MCF 10A (cell line): ENCODE measurements around the gene ISG15. TPM values are rescaled to one million over a fixed set of nuclear protein-coding genes. Genes with fewer than 3 reads are reported as not detected.
"Not testable (repeated sequence)": the region's sequence is repeated elsewhere in the genome, so short reads cannot be mapped to it uniquely, and the experiment has no call there.

Experiments used
- BruUV-seq: library from RNA; stranded (reverse); fragments of 400-500 nt; replicated peaks from 2 replicates; lab custom pipeline; 2021; lab: Mats Ljungman, UMichigan
- CTCF ChIA-PET: fragments of 300-600 bp; sonication (Branson Sonifier 250); formaldehyde crosslinking; extraction: SDS; loops from one replicate; lab custom pipeline; 2021; ENCODE audit warnings: antibody characterized with exemption, inconsistent platforms; lab: Yijun Ruan, JAX
- POLR2A ChIA-PET: fragments of 300-600, 350-650 bp; sonication (Branson Sonifier 250); formaldehyde crosslinking; extraction: SDS; loops from one replicate; lab custom pipeline; 2020; ENCODE audit warnings: antibody characterized with exemption, inconsistent platforms; lab: Yijun Ruan, JAX
- DNase-seq: peaks from one replicate; pipeline ENCODE4 v3.0.0-alpha.2; 2018; ENCODE audit not compliant: unreplicated experiment
- H3K27ac Mint-ChIP-seq: one replicate; pipeline ENCODE4 v1.8.0; 2022; ENCODE audit warnings: mild to moderate bottlenecking, low read depth, mixed read lengths; ENCODE audit not compliant: unreplicated experiment
- H3K27me3 Mint-ChIP-seq: one replicate; pipeline ENCODE4 v1.8.0; 2022; ENCODE audit warnings: mixed read lengths; ENCODE audit not compliant: insufficient read depth, unreplicated experiment
- H3K36me3 Mint-ChIP-seq: one replicate; pipeline ENCODE4 v1.8.0; 2022; ENCODE audit warnings: mild to moderate bottlenecking, moderate library complexity, mixed read lengths; ENCODE audit not compliant: insufficient read depth, unreplicated experiment
- H3K4me1 Mint-ChIP-seq: one replicate; pipeline ENCODE4 v1.8.0; 2022; ENCODE audit warnings: mixed read lengths; ENCODE audit not compliant: insufficient read depth, unreplicated experiment
- H3K4me3 Mint-ChIP-seq: one replicate; pipeline ENCODE4 v1.8.0; 2022; ENCODE audit warnings: mild to moderate bottlenecking, moderate library complexity, mixed read lengths; ENCODE audit not compliant: unreplicated experiment
- H3K9me3 Mint-ChIP-seq: one replicate; pipeline ENCODE4 v1.8.0; 2022; ENCODE audit warnings: mixed read lengths; ENCODE audit not compliant: unreplicated experiment
- intact Hi-C: fragments of 100-400 bp; cut with micrococcal nuclease; formaldehyde crosslinking; loops from 2 replicates; pipeline ENCODE4 v1.14.1; 2022
- total RNA-seq: library from RNA; stranded (reverse); gene quantifications from 2 replicates; pipeline ENCODE4 v1.2.3, GENCODE V29; 2022
- TF ChIP-seq, protein P1 (sequence below): fragments of 200-600 bp; IDR thresholded peaks from one replicate; pipeline ENCODE4 v1.8.0; 2022; ENCODE audit warnings: antibody characterized with exemption, mild to moderate bottlenecking; ENCODE audit not compliant: unreplicated experiment

ISG15 gene
- total RNA-seq, 1 experiment from 2014 or later = 7.4 TPM

DNA sequence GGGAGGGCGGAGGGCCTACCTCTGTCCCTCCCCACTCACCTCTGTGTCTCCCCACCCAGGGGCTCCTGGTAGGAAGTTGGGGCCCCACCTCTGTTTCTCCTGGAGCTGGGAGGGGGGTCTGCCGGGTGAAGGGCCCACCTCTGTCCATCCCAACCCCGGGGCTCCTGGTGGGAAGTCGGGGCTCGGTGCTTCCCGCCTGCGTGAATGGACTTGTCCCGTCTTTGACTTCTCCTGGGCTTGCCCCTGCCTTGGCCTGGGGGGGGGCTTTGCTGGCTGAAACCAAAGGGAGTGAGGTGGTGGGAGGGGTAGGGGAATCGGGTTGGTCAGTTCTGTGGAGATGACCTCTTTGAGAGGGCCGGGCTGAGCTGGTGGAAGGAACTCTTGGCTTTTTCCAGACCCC, 12.4 kb downstream of the ISG15 start:
- Mint-ChIP-seq H3K27me3 (no peaks in the 10 kb centered on the region), H3K36me3 (peaks cover 4% of the 10 kb centered on the region), H3K9me3 (no peaks in the 10 kb centered on the region), H3K4me3 (no peak overlapping the region), H3K27ac (no peak overlapping the region), H3K4me1 (peaks cover 11% of the 10 kb centered on the region)
- CTCF ChIA-PET = interaction anchor here (0.8 to 1.2 kb wide), 4 partner anchors 22 to 41 kb away, joined by 3 to 5 read pairs (median 4); no protein-coding TSS in a partner anchor
- intact Hi-C loops = no loop called here
- POLR2A ChIA-PET = no interaction called here
- TF ChIP-seq, protein P1, sequence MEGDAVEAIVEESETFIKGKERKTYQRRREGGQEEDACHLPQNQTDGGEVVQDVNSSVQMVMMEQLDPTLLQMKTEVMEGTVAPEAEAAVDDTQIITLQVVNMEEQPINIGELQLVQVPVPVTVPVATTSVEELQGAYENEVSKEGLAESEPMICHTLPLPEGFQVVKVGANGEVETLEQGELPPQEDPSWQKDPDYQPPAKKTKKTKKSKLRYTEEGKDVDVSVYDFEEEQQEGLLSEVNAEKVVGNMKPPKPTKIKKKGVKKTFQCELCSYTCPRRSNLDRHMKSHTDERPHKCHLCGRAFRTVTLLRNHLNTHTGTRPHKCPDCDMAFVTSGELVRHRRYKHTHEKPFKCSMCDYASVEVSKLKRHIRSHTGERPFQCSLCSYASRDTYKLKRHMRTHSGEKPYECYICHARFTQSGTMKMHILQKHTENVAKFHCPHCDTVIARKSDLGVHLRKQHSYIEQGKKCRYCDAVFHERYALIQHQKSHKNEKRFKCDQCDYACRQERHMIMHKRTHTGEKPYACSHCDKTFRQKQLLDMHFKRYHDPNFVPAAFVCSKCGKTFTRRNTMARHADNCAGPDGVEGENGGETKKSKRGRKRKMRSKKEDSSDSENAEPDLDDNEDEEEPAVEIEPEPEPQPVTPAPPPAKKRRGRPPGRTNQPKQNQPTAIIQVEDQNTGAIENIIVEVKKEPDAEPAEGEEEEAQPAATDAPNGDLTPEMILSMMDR = no peak
- BruUV-seq = no TSS peak
- DNase-seq = no peak

DNA sequence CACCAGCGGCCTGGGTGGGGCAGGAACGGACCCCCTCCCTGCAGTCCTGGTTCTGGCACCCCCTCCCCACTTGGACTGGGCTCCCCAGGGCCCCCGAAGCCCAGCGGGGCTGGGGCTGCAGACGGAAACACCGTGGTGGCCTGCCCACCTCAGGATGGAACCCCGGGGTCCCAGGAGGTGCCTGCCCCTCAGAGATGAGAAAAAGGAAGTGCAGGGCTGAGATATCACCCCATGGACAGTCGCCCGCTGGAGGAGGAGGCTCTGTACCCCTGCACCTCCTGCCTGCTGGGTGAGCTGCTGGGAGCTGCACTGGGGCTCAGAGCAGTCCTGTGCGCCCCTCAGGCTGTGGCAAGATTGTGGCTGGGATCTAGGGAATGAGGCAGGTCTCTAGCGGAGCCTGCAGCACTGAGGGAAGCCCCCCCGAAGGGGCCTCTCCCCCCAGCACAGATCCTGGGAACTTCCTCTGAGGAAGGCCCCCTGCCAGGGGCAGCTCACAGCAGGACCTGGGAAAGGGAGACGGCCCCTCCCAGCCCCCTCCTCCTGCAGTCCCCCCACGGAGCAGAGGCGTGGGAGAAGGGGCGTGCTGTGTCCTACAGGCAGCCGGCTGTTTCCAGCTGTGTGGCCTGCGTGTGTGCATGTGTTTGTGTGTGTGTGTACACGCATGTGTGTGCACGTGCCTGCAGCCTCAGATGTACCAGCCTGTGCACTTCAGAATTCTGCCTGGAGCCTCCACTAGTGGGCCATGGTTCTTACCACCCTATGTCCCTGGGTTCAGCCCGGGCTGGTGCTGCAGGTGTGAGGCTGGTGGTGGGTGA, 13.5 kb downstream of the ISG15 start:
- ChIA-PET CTCF (interaction anchor here (0.6 to 1.2 kb wide), 3 partner anchors 36 to 72 kb away, joined by 3 to 5 read pairs (median 5); no protein-coding TSS in a partner anchor), POLR2A (no interaction called here)
- no peak for DNase-seq
- BruUV-seq = no TSS peak
- H3K9me3 Mint-ChIP-seq = no peaks in the 10 kb centered on the region
- intact Hi-C loops = no loop called here
- no peaks in the 10 kb centered on the region for H3K27me3 Mint-ChIP-seq
- no peak overlapping the region for H3K4me3 Mint-ChIP-seq
- H3K27ac Mint-ChIP-seq = no peak overlapping the region
- H3K4me1 Mint-ChIP-seq = peaks cover 11% of the 10 kb centered on the region
- TF ChIP-seq, protein P1 = no peak
- peaks cover 7% of the 10 kb centered on the region for H3K36me3 Mint-ChIP-seq

DNA sequence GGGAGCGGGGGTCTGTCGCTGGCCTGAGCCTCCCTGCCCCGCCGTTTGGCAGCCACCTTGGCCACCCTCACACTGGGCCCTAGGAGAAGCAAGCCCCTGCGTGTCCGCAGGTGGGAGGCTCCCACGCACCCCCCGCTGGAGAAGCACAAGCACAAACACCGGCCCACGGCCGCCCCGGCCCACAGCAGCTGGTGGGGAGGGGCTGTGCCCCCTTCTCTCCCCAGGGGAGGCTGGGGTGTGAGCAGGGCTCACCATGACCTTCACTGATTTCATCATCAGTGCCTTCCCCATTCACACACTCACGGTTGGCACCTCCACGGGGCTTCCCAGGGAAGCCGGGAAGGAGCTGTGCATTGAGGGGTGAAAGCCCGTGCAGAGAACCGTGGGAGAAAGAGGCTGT, 14.5 kb downstream of the ISG15 start:
- intact Hi-C loops = no loop called here

DNA sequence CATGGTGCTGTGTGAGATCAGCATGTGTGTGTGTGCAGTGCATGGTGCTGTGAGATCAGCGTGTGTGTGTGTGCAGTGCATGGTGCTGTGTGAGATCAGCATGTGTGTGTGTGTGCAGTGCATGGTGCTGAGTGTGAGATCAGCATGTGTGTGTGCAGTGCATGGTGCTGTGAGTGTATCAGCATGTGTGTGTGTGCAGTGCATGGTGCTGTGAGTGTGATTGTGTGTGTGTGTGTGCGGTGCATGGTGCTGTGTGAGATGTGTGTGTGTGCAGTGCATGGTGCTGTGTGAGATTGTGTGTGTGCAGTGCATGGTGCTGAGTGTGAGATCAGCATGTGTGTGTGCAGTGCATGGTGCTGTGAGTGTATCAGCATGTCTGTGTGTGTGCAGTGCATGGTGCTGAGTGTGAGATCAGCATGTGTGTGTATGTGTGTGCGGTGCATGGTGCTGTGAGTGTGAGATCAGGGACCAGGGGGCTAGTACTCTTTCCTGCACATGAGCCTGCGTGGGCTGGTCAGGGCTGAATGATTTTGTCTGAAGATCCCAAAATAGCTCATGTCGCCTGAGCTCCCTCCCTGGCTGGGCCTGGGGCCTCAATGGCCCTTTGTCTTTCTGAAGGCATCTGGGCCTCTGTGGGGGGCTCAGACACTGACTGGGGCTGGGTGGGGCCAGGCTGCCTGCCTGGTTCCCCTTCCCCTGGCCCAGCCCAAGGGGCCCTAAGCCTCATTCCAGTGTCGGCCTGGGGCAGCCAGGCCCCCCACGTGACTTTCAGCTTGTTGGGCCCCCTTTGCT, 17.8 kb downstream of the ISG15 start:
- DNase-seq, H3K9me3 Mint-ChIP-seq, intact Hi-C loops, H3K4me1 Mint-ChIP-seq, H3K4me3 Mint-ChIP-seq, H3K27me3 Mint-ChIP-seq, BruUV-seq, H3K27ac Mint-ChIP-seq: not testable (repeated sequence)
- peaks cover 11% of the 10 kb centered on the region for H3K36me3 Mint-ChIP-seq
- POLR2A ChIA-PET = interaction anchor here (0.8 kb wide), 1 partner anchor 10 kb away, joined by 3 read pairs; no protein-coding TSS in a partner anchor
- CTCF ChIA-PET = interaction anchor here (0.7 to 1.3 kb wide), 2 partner anchors 17 to 33 kb away, joined by 3 to 4 read pairs; no protein-coding TSS in a partner anchor

More for the DNA sequence above, 14.5 kb downstream of the ISG15 start:
- Mint-ChIP-seq H3K9me3 (no peaks in the 10 kb centered on the region), H3K27ac (no peak overlapping the region), H3K36me3 (peaks cover 9% of the 10 kb centered on the region), H3K27me3 (no peaks in the 10 kb centered on the region), H3K4me1 (peaks cover 5% of the 10 kb centered on the region), H3K4me3 (no peak overlapping the region)
- TF ChIP-seq, protein P1 = no peak
- BruUV-seq = no TSS peak
- POLR2A ChIA-PET = interaction anchor here (0.6 kb wide), 1 partner anchor 9 kb away, joined by 3 read pairs; no protein-coding TSS in a partner anchor
- DNase-seq = no peak
- CTCF ChIA-PET = no interaction called here
